ENCODE measurements around the gene LARP6.

LARP6 gene

DNA sequence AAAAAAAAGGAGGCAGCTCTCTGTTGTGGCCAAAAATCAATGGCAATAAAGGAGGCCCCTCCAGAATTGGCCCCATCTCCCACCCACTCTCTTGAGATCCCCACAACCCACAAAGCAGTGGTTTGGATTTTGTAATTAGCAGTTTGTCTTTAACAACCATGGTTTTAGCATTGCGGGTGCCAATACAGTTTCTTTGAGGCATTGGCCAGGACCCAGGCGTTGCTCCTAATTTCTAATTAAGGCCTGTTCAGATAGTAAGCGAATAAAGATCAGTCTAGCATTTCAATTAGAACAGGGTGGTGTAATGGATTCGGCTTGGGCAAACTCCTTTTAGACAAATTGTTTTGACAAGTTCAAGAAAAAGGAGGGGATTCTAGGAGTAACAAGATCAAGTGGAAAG is 67.0 kb downstream of the LARP6 start:
- DNase-seq: no peak

GRCh38 chr15:70783610-70784022 is 70.3 kb downstream of the LARP6 start:
- Histone ChIP-seq H3K27me3 (ENCODE audit: insufficient read depth, low read depth, severe bottlenecking) (no peaks in the 10 kb centered on the region), H3K36me3 (no peaks in the 10 kb centered on the region), H3K4me3 (ENCODE audit: low read depth, low read length) (no peak overlapping the region), H3K27ac (no peak overlapping the region), H3K9me3 (ENCODE audit: severe bottlenecking) (no peaks in the 10 kb centered on the region)
- peak; percentile 50 for DNase-seq
- TF ChIP-seq, protein P1, sequence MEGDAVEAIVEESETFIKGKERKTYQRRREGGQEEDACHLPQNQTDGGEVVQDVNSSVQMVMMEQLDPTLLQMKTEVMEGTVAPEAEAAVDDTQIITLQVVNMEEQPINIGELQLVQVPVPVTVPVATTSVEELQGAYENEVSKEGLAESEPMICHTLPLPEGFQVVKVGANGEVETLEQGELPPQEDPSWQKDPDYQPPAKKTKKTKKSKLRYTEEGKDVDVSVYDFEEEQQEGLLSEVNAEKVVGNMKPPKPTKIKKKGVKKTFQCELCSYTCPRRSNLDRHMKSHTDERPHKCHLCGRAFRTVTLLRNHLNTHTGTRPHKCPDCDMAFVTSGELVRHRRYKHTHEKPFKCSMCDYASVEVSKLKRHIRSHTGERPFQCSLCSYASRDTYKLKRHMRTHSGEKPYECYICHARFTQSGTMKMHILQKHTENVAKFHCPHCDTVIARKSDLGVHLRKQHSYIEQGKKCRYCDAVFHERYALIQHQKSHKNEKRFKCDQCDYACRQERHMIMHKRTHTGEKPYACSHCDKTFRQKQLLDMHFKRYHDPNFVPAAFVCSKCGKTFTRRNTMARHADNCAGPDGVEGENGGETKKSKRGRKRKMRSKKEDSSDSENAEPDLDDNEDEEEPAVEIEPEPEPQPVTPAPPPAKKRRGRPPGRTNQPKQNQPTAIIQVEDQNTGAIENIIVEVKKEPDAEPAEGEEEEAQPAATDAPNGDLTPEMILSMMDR (IDR thresholded peaks at IDR 0.05; ENCODE audit: low read depth, low read length): no peak

More for the DNA sequence above, 67.0 kb downstream of the LARP6 start:
- Histone ChIP-seq H3K36me3 (no peaks in the 10 kb centered on the region), H3K27me3 (ENCODE audit: insufficient read depth, low read depth, severe bottlenecking) (no peaks in the 10 kb centered on the region), H3K9me3 (ENCODE audit: severe bottlenecking) (no peaks in the 10 kb centered on the region), H3K27ac (no peak overlapping the region), H3K4me3 (ENCODE audit: low read depth, low read length) (no peak overlapping the region)
- TF ChIP-seq, protein P1 (IDR thresholded peaks at IDR 0.05; ENCODE audit: low read depth, low read length): no peak

- TF ChIP-seq, protein P1 (IDR thresholded peaks at IDR 0.05; ENCODE audit: low read depth, low read length): no peak
- Histone ChIP-seq H3K27me3 (ENCODE audit: insufficient read depth, low read depth, severe bottlenecking) (no peaks in the 10 kb centered on the region), H3K36me3 (no peaks in the 10 kb centered on the region), H3K9me3 (ENCODE audit: severe bottlenecking) (no peaks in the 10 kb centered on the region), H3K4me3 (ENCODE audit: low read depth, low read length) (no peak overlapping the region), H3K27ac (no peak overlapping the region)
- DNase-seq: no peak
Observed at GRCh38 chr15:70783041-70783440, 70.9 kb downstream of the LARP6 start.

- H3K36me3 ChIP-seq: no peaks in the 10 kb centered on the region
- H3K4me3 ChIP-seq (ENCODE audit: low read depth, low read length): no peak overlapping the region
- no peaks in the 10 kb centered on the region for H3K27me3 ChIP-seq (ENCODE audit: insufficient read depth, low read depth, severe bottlenecking)
- H3K27ac ChIP-seq: no peak overlapping the region
- DNase-seq: no peak
- H3K9me3 ChIP-seq (ENCODE audit: severe bottlenecking): no peaks in the 10 kb centered on the region
- TF ChIP-seq, protein P1 (IDR thresholded peaks at IDR 0.05; ENCODE audit: low read depth, low read length): no peak
Observed at GRCh38 chr15:70781236-70781635, 72.7 kb downstream of the LARP6 start.

All from WERI-Rb-1 (cell line).